OCI-LY1 (cell line): ENCODE measurements around the gene ZNF664.

Source experiments
- CTCF ChIP-seq: fragments of 200-600 bp; sonication (generic), shearing (Covaris generic); IDR thresholded peaks from 2 replicates; pipeline ENCODE4 v1.5.1; 2017; ENCODE audit warnings: mild to moderate bottlenecking, antibody characterized with exemption, low read length, moderate library complexity, mixed read lengths
- EZH2 ChIP-seq: fragments of 200-600 bp; sonication (generic), shearing (Covaris generic); IDR thresholded peaks from 2 replicates; pipeline ENCODE4 v1.8.0; 2017; ENCODE audit warnings: borderline replicate concordance, mixed run types, mild to moderate bottlenecking, antibody characterized with exemption, low read length, moderate library complexity, mixed read lengths

GRCh38 chr12:123983822-123984485 is 10.9 kb downstream of the ZNF664 start:
- TF ChIP-seq CTCF (peak; percentile 77), EZH2 (no peak)
